Natural killer cell (primary cell): Measurements from ENCODE around the gene TTLL11. TPM values are rescaled to one million over a fixed set of nuclear protein-coding genes. Genes with fewer than 3 reads are reported as not detected.

Source experiments
- ATAC-seq, 3 donors: fragments of 150-1000 bp in 2 of 3; fragments of 200-7000 bp in 1 of 3; cut with Tn5 transposase; 1 replicate in 1 of 3; 2 replicates in 2 of 3; pipeline ENCODE4 v1.10.0; 2021; ENCODE audit warnings: mild to moderate bottlenecking in 2 of 3, moderate library complexity in 2 of 3
- DNase-seq, 2 donors: peaks; one replicate each; pipeline versions ENCODE4 v3.0.0 to v3.0.0-alpha.2; 2013 to 2021; ENCODE audit warnings: mixed read lengths in 1 of 2
- H3K27ac ChIP-seq: one replicate; pipeline ENCODE4 v1.5.1; 2013; ENCODE audit warnings: mild to moderate bottlenecking, low read length
- H3K27me3 ChIP-seq: one replicate; pipeline ENCODE4 v1.6.1; 2013; ENCODE audit warnings: low read length; ENCODE audit not compliant: control insufficient read depth, insufficient read depth
- H3K36me3 ChIP-seq: one replicate; pipeline ENCODE4 v1.6.1; 2013; ENCODE audit warnings: low read length; ENCODE audit not compliant: control insufficient read depth, insufficient read depth
- H3K4me1 ChIP-seq: one replicate; pipeline ENCODE4 v1.6.1; 2013; ENCODE audit warnings: low read length; ENCODE audit not compliant: control insufficient read depth, insufficient read depth
- H3K4me3 ChIP-seq: one replicate; pipeline ENCODE4 v1.5.1; 2013; ENCODE audit warnings: low read length
- H3K9me3 ChIP-seq: one replicate; pipeline ENCODE4 v1.6.1; 2013; ENCODE audit warnings: low read length; ENCODE audit not compliant: control insufficient read depth, insufficient read depth
- H3K27ac Mint-ChIP-seq, 2 donors: one replicate each; pipeline ENCODE4 v1.8.0; 2022; ENCODE audit warnings: mild to moderate bottlenecking in 2 of 2, mixed read lengths in 2 of 2, moderate library complexity in 1 of 2
- H3K27me3 Mint-ChIP-seq, 2 donors: one replicate each; pipeline ENCODE4 v1.8.0; 2022; ENCODE audit warnings: low read depth in 2 of 2, mixed read lengths in 2 of 2
- H3K36me3 Mint-ChIP-seq: one replicate; pipeline ENCODE4 v1.8.0; 2022; ENCODE audit warnings: mixed read lengths
- H3K4me1 Mint-ChIP-seq, 2 donors: one replicate each; pipeline ENCODE4 v1.8.0; 2022; ENCODE audit warnings: mixed read lengths in 2 of 2
- H3K4me3 Mint-ChIP-seq: one replicate; pipeline ENCODE4 v1.8.0; 2022; ENCODE audit warnings: mild to moderate bottlenecking, moderate library complexity, mixed read lengths
- H3K9me3 Mint-ChIP-seq, 2 donors: one replicate each; pipeline ENCODE4 v1.8.0; 2022; ENCODE audit warnings: mixed read lengths in 2 of 2
- CTCF ChIP-seq: fragments of 200-600 bp; IDR thresholded peaks from one replicate; pipeline ENCODE4 v1.8.0; 2022; ENCODE audit warnings: antibody characterized with exemption
- WGBS: methylation state at CpG from one replicate; pipeline ENCODE4 v1.1.7; 2013; ENCODE audit warnings: missing lambda C conversion rate; ENCODE audit not compliant: insufficient coverage; 5-methylcytosine and 5-hydroxymethylcytosine counted together
- intact Hi-C: fragments of 100-400 bp; cut with micrococcal nuclease; formaldehyde crosslinking; loops from one replicate; pipeline ENCODE4 v1.14.2; 2022
- total RNA-seq, 4 donors: library from RNA; stranded (reverse); fragments of 120-200 nt in 1 of 4; gene quantifications; one replicate each; pipeline versions ENCODE4 v1.2.3 to v1.2.4, GENCODE V29; 2013 to 2022

The TTLL11 gene
- total RNA-seq, 3 donors from 2014 or later (not counting 1 experiment from before 2014, with no cell fraction given), result 3.4 to 4.6 (median 3.6) TPM

- TF ChIP-seq CTCF, result no peak
- H3K4me3 Mint-ChIP-seq, result no peak overlapping the region
- H3K9me3 Mint-ChIP-seq, result no peaks in the 10 kb centered on the region
- H3K27me3 Mint-ChIP-seq, result no peaks in the 10 kb centered on the region
- no peak overlapping the region for H3K27ac Mint-ChIP-seq
- Histone ChIP-seq H3K9me3 (no peaks in the 10 kb centered on the region), H3K4me3 (no peak overlapping the region), H3K27me3 (no peaks in the 10 kb centered on the region), H3K4me1 (no peaks in the 10 kb centered on the region), H3K27ac (no peak overlapping the region), H3K36me3 (peaks cover 3% of the 10 kb centered on the region)
- no peaks in the 10 kb centered on the region for H3K4me1 Mint-ChIP-seq
- no CpG with 5 or more reads among the region's 1 CpG for WGBS
- ATAC-seq (no peak), DNase-seq (no peak)
- intact Hi-C loops, result no loop called here
- H3K36me3 Mint-ChIP-seq, result no peaks in the 10 kb centered on the region
Measured at GRCh38 chr9:122028089-122028488, 65.0 kb downstream of the TTLL11 start.

GRCh38 chr9:122020398-122020797 lies 72.7 kb downstream of the TTLL11 start:
- Mint-ChIP-seq H3K27ac (no peak overlapping the region), H3K27me3 (no peaks in the 10 kb centered on the region), H3K4me1 (no peaks in the 10 kb centered on the region), H3K36me3 (peaks cover 5% of the 10 kb centered on the region), H3K9me3 (no peaks in the 10 kb centered on the region), H3K4me3 (no peak overlapping the region)
- Histone ChIP-seq H3K36me3 (no peaks in the 10 kb centered on the region), H3K27me3 (no peaks in the 10 kb centered on the region), H3K4me3 (no peak overlapping the region), H3K9me3 (no peaks in the 10 kb centered on the region), H3K27ac (no peak overlapping the region), H3K4me1 (no peaks in the 10 kb centered on the region)
- intact Hi-C loops, result no loop called here
- no peak for DNase-seq
- TF ChIP-seq CTCF, result no peak
- ATAC-seq, result no peak
- WGBS, result 71% methylated on average over 1 of the region's 2 CpGs

DNA sequence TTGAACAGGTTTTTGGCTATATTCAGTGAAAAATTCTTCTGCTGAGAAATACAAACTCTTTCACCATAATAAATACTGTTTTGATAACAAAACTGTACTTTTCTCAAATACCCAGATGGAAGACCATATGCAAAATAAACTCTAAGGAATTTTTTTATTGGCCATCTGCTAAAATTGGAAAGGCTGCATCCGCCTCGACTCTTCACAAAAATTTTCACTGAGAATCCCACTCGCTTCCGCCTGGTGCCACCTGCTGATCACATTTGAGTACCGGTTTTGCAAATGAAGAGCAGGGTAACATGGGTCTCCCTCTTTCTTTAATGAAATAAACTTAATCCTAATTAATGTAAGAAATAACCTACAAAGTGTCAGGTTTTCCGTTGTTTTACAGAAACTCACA lies 76.4 kb downstream of the TTLL11 start:
- no peaks in the 10 kb centered on the region for H3K36me3 Mint-ChIP-seq
- no peak overlapping the region for H3K4me3 ChIP-seq
- 58% methylated on average over 6 of the region's 6 CpGs for WGBS
- DNase-seq, result no peak
- H3K4me1 ChIP-seq, result no peaks in the 10 kb centered on the region
- intact Hi-C loops, result no loop called here
- no peak overlapping the region for H3K4me3 Mint-ChIP-seq
- H3K27ac Mint-ChIP-seq, result no peak overlapping the region
- no peaks in the 10 kb centered on the region for H3K9me3 Mint-ChIP-seq
- no peaks in the 10 kb centered on the region for H3K4me1 Mint-ChIP-seq
- H3K27me3 Mint-ChIP-seq, result no peaks in the 10 kb centered on the region
- no peak for TF ChIP-seq CTCF
- no peak overlapping the region for H3K27ac ChIP-seq
- ATAC-seq, result no peak
- H3K27me3 ChIP-seq, result no peaks in the 10 kb centered on the region
- no peaks in the 10 kb centered on the region for H3K9me3 ChIP-seq
- no peaks in the 10 kb centered on the region for H3K36me3 ChIP-seq

GRCh38 chr9:122016309-122016708 lies 76.8 kb downstream of the TTLL11 start:
- no peaks in the 10 kb centered on the region for H3K4me1 Mint-ChIP-seq
- H3K27me3 ChIP-seq, result no peaks in the 10 kb centered on the region
- H3K27me3 Mint-ChIP-seq, result no peaks in the 10 kb centered on the region
- no peak overlapping the region for H3K27ac Mint-ChIP-seq
- WGBS, result 78% methylated on average over 7 of the region's 7 CpGs
- DNase-seq (no peak), ATAC-seq (no peak)
- H3K36me3 Mint-ChIP-seq, result no peaks in the 10 kb centered on the region
- no peaks in the 10 kb centered on the region for H3K36me3 ChIP-seq
- H3K9me3 Mint-ChIP-seq, result no peaks in the 10 kb centered on the region
- TF ChIP-seq CTCF, result no peak
- no peaks in the 10 kb centered on the region for H3K9me3 ChIP-seq
- H3K4me3 ChIP-seq, result no peak overlapping the region
- H3K4me1 ChIP-seq, result no peaks in the 10 kb centered on the region
- H3K4me3 Mint-ChIP-seq, result no peak overlapping the region
- intact Hi-C loops, result no loop called here
- H3K27ac ChIP-seq, result no peak overlapping the region
